ENCODE measurements around the gene SLC25A36. TPM values are rescaled to one million over a fixed set of nuclear protein-coding genes. Genes with fewer than 3 reads are reported as not detected.

Gene SLC25A36
- total RNA-seq, 1 donor from 2014 or later, result 56.0 TPM

DNA sequence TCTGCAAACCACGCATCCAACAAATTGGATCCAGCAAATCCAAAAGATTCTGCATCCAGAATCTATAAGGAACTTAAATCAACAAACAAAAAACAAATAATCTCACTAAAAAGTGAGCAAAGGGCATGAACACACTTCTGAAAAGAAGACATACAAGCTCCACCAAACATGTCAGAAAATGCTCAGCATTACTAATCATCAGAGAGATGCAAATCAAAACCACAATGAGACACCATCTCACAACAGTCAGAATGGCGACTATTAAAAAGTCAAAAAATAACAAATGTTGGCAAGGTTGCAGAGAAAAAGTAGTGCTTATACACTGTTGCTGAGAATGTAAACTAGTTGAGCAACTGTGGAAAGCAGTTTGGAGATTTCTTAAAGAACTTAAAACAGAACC lies 21.6 kb upstream of the SLC25A36 start:
- intact Hi-C loops (cut with DNase I), result no loop called here
- H3K27me3 ChIP-seq, result no peaks in the 10 kb centered on the region
- H3K27ac ChIP-seq, result no peak overlapping the region
- no peak for DNase-seq (ENCODE audit: extremely low spot score in 2 of 2)
- TF ChIP-seq, protein P1, sequence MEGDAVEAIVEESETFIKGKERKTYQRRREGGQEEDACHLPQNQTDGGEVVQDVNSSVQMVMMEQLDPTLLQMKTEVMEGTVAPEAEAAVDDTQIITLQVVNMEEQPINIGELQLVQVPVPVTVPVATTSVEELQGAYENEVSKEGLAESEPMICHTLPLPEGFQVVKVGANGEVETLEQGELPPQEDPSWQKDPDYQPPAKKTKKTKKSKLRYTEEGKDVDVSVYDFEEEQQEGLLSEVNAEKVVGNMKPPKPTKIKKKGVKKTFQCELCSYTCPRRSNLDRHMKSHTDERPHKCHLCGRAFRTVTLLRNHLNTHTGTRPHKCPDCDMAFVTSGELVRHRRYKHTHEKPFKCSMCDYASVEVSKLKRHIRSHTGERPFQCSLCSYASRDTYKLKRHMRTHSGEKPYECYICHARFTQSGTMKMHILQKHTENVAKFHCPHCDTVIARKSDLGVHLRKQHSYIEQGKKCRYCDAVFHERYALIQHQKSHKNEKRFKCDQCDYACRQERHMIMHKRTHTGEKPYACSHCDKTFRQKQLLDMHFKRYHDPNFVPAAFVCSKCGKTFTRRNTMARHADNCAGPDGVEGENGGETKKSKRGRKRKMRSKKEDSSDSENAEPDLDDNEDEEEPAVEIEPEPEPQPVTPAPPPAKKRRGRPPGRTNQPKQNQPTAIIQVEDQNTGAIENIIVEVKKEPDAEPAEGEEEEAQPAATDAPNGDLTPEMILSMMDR (IDR thresholded peaks at IDR 0.05), result no peak
- no peak for TF ChIP-seq POLR2AphosphoS5 (IDR thresholded peaks at IDR 0.05; ENCODE audit: insufficient read depth in 1 of 2, low read depth in 1 of 2)
- TF ChIP-seq POLR2A (IDR thresholded peaks at IDR 0.05), result no peak
- no peaks in the 10 kb centered on the region for H3K36me3 ChIP-seq
- H3K4me1 ChIP-seq, result no peaks in the 10 kb centered on the region
- no peak overlapping the region for H3K4me3 ChIP-seq
- no peaks in the 10 kb centered on the region for H3K9me3 ChIP-seq

DNA sequence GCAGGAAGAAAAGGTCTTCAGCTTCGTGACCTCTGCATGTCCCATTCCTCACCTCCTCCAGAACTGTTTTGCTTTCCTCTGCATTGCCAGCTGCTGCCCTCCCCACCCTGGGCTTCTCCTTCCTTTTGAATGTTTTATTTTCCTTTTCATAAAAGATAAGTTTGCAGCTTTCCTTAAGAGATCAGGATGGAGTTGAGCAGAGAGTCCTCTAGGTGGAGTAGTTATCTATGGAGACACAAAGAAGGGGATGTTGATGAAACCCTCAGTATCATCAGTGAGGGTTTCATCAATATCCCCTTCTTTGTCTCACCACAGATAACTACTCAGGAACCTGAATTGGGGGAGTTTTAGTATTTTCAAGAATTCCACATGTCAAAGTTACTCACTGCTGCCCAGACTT lies 19.0 kb upstream of the SLC25A36 start:
- intact Hi-C loops (cut with DNase I), result no loop called here
- H3K27ac ChIP-seq, result no peak overlapping the region
- H3K27me3 ChIP-seq, result no peaks in the 10 kb centered on the region
- no peaks in the 10 kb centered on the region for H3K36me3 ChIP-seq
- DNase-seq (ENCODE audit: extremely low spot score in 2 of 2), result no peak
- H3K4me3 ChIP-seq, result no peak overlapping the region
- TF ChIP-seq POLR2A (IDR thresholded peaks at IDR 0.05) (no peak), POLR2AphosphoS5 (IDR thresholded peaks at IDR 0.05; ENCODE audit: insufficient read depth in 1 of 2, low read depth in 1 of 2) (no peak)
- TF ChIP-seq, protein P1 (IDR thresholded peaks at IDR 0.05), result no peak
- H3K4me1 ChIP-seq, result no peaks in the 10 kb centered on the region
- no peaks in the 10 kb centered on the region for H3K9me3 ChIP-seq

GRCh38 chr3:140924097-140924873 lies 17.4 kb upstream of the SLC25A36 start:
- no peaks in the 10 kb centered on the region for H3K4me1 ChIP-seq
- H3K27me3 ChIP-seq, result no peaks in the 10 kb centered on the region
- H3K9me3 ChIP-seq, result no peaks in the 10 kb centered on the region
- H3K4me3 ChIP-seq, result no peak overlapping the region
- intact Hi-C loops (cut with DNase I), result no loop called here
- no peak overlapping the region for H3K27ac ChIP-seq
- TF ChIP-seq, protein P1 (IDR thresholded peaks at IDR 0.05), result no peak
- TF ChIP-seq POLR2A (IDR thresholded peaks at IDR 0.05) (no peak), POLR2AphosphoS5 (IDR thresholded peaks at IDR 0.05; ENCODE audit: insufficient read depth in 1 of 2, low read depth in 1 of 2) (no peak)
- H3K36me3 ChIP-seq, result no peaks in the 10 kb centered on the region
- DNase-seq (ENCODE audit: extremely low spot score in 2 of 2), result no peak

- TF ChIP-seq, protein P1 (IDR thresholded peaks at IDR 0.05), result no peak
- TF ChIP-seq POLR2AphosphoS5 (IDR thresholded peaks at IDR 0.05; ENCODE audit: insufficient read depth in 1 of 2, low read depth in 1 of 2) (no peak), POLR2A (IDR thresholded peaks at IDR 0.05) (no peak)
- no peak for DNase-seq (ENCODE audit: extremely low spot score in 2 of 2)
- Histone ChIP-seq H3K36me3 (no peaks in the 10 kb centered on the region), H3K9me3 (no peaks in the 10 kb centered on the region), H3K4me1 (no peaks in the 10 kb centered on the region), H3K27me3 (no peaks in the 10 kb centered on the region), H3K27ac (no peak overlapping the region), H3K4me3 (no peak overlapping the region)
- intact Hi-C loops (cut with DNase I), result no loop called here
These were observed 14.2 kb upstream of the SLC25A36 start for GRCh38 chr3:140927279-140928069.

DNA sequence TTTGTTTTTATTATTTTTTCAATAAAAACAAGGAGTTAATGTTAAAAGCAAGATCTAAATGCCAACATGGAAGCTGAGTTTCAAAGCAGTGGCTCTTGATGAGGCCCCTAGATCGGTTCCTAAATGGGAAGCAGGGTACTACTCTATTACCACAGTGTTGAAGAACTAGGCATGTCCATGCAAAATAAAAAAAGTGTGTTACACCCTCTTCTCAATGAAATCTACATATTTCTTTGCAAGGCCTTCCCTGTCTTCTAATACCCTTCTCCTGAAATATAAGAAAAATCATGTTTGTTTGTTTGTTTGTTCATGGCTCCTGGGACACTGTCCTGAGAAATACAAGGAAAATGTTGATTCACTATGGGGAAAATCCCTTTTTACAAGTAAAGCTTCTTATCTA lies 12.2 kb upstream of the SLC25A36 start:
- Histone ChIP-seq H3K9me3 (no peaks in the 10 kb centered on the region), H3K27me3 (no peaks in the 10 kb centered on the region), H3K4me3 (no peak overlapping the region), H3K4me1 (no peaks in the 10 kb centered on the region), H3K27ac (no peak overlapping the region), H3K36me3 (no peaks in the 10 kb centered on the region)
- intact Hi-C loops (cut with DNase I), result no loop called here
- TF ChIP-seq POLR2AphosphoS5 (IDR thresholded peaks at IDR 0.05; ENCODE audit: insufficient read depth in 1 of 2, low read depth in 1 of 2), result no peak
- TF ChIP-seq, protein P1 (IDR thresholded peaks at IDR 0.05), result no peak
- no peak for TF ChIP-seq POLR2A (IDR thresholded peaks at IDR 0.05)
- no peak for DNase-seq (ENCODE audit: extremely low spot score in 2 of 2)

All from vagina (tissue), 2 donors.